ENCODE data around the gene HSDL2.
A peak's percentile ranks its signal among the peaks of the same experiment; 100 is the strongest.
"Not testable (repeated sequence)": the region's sequence is repeated elsewhere in the genome, so short reads cannot be mapped to it uniquely, and the experiment has no call there.

The HSDL2 gene

GRCh38 chr9:112367465-112367864 lies 12.4 kb upstream of the HSDL2 start:
- no peak for DNase-seq

DNA sequence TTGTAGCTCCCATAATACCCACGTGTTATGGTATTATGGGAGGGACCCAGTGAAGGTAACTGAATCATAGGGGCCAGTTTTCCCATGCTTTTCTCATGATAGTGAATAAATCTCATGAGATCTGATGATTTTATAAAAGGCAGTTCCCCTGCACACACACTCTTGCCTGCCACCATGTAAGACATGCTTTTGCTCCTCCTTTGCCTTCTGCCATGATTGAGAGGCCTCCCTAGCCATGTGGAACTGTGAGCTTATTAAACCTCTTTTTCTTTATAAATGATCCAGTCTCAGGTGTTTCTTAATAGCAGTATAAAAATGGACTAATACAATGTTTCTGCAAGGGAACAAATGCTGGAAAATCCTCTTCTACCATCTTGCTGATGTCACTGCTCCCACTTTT lies 10.1 kb upstream of the HSDL2 start:
- DNase-seq = no peak

GRCh38 chr9:112371060-112371459 lies 8.8 kb upstream of the HSDL2 start:
- no peak for DNase-seq

- DNase-seq = not testable (repeated sequence)
Observed at GRCh38 chr9:112373666-112374065, 6.2 kb upstream of the HSDL2 start.

DNA sequence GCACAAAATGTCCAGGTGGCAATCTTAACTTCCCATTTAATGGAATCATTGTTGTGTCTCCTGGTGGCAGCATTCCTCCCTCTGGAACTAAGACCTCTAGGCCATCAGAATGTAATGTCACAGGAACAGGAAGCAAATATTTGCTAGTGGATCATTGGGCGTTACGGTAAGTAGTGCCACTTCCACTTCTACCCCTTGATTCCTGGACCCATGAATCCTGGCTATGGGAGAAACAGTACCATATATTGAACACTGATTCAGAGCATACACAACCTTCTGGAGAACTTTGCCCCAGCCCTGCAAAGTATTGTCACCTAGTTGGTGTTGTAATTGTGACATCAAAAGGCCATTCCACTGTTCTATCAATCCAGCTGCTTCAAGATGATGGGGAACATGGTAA lies 5.7 kb upstream of the HSDL2 start:
- DNase-seq = not testable (repeated sequence)

GRCh38 chr9:112375361-112375760 lies 4.5 kb upstream of the HSDL2 start:
- DNase-seq = no peak

DNA sequence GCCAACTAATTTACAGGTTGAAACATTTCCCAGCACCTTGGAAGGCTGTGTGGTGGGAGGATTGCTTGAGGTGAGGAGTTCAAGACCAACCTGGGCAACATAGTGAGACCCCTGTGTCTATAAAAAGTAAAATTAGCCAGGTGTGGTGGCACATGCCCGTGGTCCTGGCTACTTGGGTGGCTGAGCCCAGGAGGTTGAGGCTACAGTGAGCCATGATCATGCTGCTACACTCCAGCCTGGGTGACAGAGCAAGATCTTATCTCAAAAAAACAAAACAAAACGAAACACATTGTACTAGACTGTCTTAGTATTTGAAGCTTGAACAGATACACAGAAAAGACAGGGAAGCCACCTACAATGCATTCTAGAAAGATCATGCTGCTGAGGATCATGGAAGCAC lies 2.8 kb upstream of the HSDL2 start:
- no peak for DNase-seq

DNA sequence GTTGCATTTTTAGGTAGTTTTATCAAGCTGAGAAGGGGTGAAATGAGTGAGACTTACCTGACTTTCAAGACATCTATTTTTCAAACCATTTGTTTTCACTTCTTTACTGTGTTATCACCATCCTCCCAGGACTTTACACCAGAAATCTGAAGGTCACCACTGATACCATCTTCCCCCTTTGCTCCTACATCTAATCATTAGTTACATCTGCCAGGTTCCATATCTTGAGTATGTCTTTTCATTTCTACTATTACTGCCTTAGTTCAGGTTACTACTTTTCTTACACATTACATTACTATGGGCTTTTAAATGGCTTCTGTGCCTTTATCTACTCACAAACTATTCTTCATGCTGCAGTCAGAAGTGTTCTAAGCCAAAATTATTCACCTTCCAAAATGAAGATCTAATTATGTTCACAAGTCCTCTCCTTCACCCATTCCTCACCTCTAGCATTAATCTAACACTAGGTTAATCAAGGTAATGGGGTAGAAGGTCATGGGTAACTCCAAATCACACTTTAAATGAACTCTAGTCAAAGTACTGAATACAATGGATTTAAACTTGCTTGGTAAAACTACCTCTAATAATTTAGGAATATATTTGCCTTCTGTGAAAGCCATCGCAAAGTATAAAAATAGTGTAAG lies 2.1 kb upstream of the HSDL2 start:
- DNase-seq = no peak

GRCh38 chr9:112378328-112379176 lies 1.4 kb upstream of the HSDL2 start:
- no peak for DNase-seq

DNA sequence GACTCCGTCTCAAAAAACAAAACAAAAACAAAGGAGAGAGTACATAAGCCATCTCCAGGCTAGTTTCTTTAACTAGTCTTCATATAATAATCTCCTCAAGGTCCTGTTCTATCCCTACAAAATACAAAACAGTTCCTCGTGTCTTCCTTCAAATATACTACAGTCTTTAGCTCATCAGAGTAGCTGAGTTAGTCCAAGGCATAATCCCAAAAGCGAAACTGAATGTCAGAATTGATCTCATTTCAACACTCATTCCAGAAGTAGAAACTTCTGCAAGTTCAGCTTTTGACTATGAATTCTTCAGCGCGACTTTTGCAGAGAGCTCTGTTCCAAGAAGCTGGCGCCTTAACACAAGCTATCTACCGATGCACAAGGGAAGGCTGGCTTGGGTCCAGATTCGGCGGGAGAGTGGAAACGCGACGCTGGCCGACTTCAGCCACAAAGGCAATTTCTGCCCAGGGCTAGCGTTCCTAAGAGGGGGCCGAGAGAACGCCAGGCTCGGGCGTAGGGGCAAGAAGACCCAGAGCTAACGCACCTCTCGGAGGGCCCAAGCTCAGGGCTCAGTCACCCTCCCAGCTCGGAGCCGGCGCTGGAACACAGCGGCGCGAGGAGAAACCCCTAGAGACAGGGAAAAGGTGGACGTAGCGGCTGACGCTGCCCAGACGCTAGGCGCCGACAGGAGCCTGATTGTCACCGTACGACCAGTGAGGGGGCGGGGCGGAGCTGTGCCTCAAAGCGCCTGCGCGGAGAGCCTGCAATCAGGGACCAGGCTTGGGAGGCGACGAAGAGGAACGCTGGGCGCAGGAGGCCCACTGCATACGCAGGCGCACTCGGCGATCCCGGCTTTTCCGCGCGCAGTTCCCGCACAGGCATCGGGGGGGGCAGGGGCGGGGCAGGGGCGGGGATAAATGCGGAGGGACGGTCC lies 469 bp upstream of the HSDL2 start:
- peak; percentile 98 for DNase-seq

- DNase-seq = peak; percentile 19
Observed at GRCh38 chr9:112380825-112381221, 915 bp downstream of the HSDL2 start.

DNA sequence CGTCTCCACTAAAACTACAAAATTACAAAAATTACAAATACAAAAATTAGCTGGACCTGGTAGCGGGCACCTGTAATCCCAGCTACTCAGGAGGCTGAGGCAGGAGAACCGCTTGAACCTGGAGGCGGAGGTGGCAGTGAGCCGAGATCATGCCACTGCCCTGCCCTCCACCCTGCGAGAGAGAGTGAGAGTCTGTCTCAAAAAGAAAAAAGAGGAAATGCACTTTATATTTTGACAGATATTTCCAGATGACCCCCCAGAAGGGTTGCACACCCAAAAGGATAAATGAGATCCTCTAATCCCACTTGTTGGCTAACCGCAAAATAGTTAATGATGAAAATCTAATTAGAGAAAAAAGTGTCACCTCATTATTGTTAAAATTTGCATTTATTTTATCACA lies 2.2 kb downstream of the HSDL2 start:
- no peak for DNase-seq

DNA sequence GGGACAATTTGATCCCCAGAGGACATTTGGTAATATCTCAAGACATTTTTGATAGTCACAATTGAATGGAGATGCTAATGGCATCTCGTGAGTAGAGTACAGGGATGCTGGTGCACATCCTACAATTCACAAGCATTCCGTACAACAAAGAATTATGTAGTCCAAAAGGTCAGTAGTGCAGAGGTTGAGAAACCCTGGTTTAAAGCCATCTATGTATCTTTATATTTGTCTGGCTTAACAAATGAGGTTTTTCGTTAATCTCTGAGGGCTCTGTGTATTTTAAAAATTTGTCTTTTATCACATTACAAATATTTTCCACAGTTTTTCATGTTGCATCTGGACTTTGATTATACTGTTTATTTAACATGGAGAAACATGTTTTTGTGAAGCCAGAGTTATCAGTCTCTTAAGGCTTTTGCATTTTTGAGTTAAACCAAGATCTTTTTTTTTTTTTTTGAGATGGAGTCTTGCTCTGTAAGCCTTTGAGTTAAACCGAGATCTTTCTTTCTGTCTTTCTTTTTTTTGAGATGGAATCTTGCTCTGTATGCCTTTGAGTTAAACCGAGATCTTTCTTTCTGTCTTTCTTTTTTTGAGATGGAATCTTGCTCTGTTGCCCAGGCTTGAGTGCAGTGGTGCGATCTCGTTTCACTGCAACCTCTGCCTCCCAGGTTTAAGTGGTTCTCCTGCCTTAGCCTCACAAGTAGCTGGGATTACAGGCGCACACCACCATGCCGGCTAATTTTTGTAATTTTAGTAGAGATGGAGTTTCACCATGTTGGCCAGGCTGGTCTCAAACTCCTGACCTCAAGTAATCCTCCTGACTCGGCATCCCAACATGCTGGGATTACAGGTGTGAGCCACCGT lies 2.8 kb downstream of the HSDL2 start:
- no peak for DNase-seq

DNA sequence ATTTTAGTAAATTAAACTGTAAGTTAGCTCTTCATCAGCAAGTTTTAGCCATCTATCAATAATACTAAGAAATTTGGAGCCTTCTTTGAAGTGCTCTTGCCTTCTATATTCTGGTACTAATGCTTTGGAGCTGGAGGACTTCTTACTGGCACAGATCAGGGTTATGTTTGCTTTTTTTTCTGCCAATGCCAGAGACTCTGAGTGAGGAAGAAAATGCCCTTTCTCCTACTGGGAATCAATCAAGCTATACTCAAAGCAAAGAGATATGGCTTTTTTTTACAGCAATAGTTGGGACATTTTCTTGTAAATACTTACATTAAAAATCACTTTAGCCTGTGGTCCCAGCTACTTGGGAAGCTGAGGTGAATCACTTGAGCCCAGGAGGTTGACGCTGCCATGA lies 4.3 kb downstream of the HSDL2 start:
- DNase-seq = no peak

GRCh38 chr9:112384690-112385089 lies 4.8 kb downstream of the HSDL2 start:
- peak; percentile 90 for DNase-seq

- DNase-seq = no peak
Observed at GRCh38 chr9:112387115-112387514, 7.2 kb downstream of the HSDL2 start.

DNA sequence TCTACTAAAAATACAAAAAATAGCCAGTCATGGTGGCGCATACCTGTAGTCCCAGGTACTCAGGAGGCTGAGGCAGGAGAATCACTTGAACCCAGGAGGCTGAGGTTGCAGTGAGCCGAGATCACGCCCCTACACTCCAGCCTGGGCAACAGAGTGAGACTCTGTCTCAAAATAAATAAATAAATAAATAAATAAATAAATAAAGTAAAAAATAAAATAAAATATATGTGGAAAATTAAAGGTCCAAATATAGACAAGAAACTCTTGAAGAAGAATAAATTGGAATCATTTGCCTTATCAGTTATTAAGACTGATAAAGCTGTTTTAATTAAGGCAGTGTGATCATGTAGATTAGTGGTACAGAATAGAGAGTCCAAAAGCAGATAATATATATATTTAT lies 10.0 kb downstream of the HSDL2 start:
- DNase-seq = not testable (repeated sequence)

- DNase-seq = not testable (repeated sequence)
Observed at GRCh38 chr9:112391936-112392560, 12.1 kb downstream of the HSDL2 start.

- DNase-seq = not testable (repeated sequence)
Observed at GRCh38 chr9:112393146-112393545, 13.2 kb downstream of the HSDL2 start.

DNA sequence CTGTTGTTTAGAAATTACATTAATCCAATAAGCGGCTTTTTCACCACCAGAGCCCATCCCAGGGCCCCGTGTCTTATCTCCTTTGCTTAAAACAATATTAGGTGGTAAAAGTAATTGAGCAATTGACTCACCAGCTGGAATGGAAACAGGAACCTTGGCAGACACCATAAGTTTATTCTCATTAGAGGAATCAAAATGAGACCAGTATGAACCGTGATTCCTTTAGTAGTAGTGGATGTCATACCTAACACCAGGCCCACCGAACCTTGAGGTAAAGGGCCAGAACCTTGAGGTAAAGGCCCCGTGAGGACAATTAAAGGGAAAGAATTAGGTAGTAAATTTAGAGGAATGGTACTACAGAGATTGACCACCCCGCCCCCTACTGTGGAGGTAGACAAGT lies 16.5 kb downstream of the HSDL2 start:
- DNase-seq = peak; percentile 32

DNA sequence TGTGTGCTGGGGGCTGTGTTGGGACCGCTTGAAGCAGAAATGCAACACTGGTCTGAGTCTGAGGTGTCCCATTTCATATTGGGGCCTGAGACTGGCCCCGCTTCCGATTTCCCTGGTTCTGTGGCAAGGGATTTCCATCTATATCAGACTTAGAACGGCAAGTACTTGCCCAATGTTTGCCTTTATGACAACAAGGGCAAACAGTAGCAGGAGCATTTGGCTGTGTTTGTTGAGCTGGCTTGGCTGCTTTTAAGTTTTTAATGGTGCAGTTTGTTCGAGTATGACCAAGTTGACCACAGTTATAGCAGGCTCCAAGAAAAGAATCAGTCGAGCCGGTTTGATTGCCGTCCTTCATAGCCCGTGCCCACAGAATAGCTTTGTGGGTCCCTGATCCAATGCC lies 17.0 kb downstream of the HSDL2 start:
- DNase-seq = no peak
